K562 (cell line): Measurements from ENCODE around the gene RANBP3. TPM values are rescaled to one million over a fixed set of nuclear protein-coding genes. Genes with fewer than 3 reads are reported as not detected.

Experiments
- ATAC-seq: fragments of 200-7000 bp; cut with Tn5 transposase; 3 replicates; pipeline ENCODE4 v1.9.1; 2020; ENCODE audit warnings: moderate library complexity
- BruUV-seq: library from RNA; stranded (reverse); fragments of 400-500 nt; replicated peaks from 2 replicates; lab custom pipeline; 2021; lab: Mats Ljungman, UMichigan
- CTCF ChIA-PET: fragments of 300-600 bp; formaldehyde crosslinking; extraction: SDS; loops from one replicate; lab custom pipeline; 2021; ENCODE audit warnings: low intra/inter-chr PET ratio; lab: Yijun Ruan, JAX
- POLR2A ChIA-PET: fragments of 300-600, 350-650 bp; sonication (Branson Sonifier 250); formaldehyde crosslinking; extraction: SDS; loops from one replicate; lab custom pipeline; 2021; ENCODE audit warnings: antibody characterized with exemption, inconsistent platforms; lab: Yijun Ruan, JAX
- DNase-seq, 4 experiments: peaks; one replicate each; pipeline versions ENCODE4 v3.0.0 to v3.0.0-alpha.2; 2011 to 2018; ENCODE audit warnings: low spot score in 3 of 4, mixed read lengths in 3 of 4; ENCODE audit errors: extremely low read depth in 1 of 4
- FAIRE-seq: peaks from 2 replicates; lab custom pipeline; 2011; peaks lifted over from hg19 to GRCh38; lab: Jason Lieb, UNC
- H2AFZ ChIP-seq: 2 replicates; pipeline ENCODE4 v1.6.0; 2011; ENCODE audit warnings: low read depth, low read length, control low read depth, inconsistent platforms
- H3K27ac ChIP-seq: fragments of 200-600 bp; 3 replicates; pipeline ENCODE4 v1.8.0; 2011; ENCODE audit warnings: low read depth, mild to moderate bottlenecking, control low read depth, inconsistent platforms, low read length, moderate library complexity, mixed read lengths; ENCODE audit errors: extremely low read depth
- H3K27me3 ChIP-seq, 2 experiments: fragments of 300-600 bp in 1 of 2; 2 replicates in 1 of 2; 3 replicates in 1 of 2; pipeline versions ENCODE4 v1.6.0 to v1.8.0; 2011; ENCODE audit warnings: inconsistent platforms in 2 of 2, low read length in 2 of 2, mild to moderate bottlenecking in 1 of 2, mixed read lengths in 1 of 2, moderate library complexity in 1 of 2; ENCODE audit not compliant: control insufficient read depth in 2 of 2, insufficient read depth in 2 of 2
- H3K36me3 ChIP-seq: fragments of 300-600 bp; 3 replicates; pipeline ENCODE4 v1.8.0; 2011; ENCODE audit warnings: mild to moderate bottlenecking, low read length, inconsistent platforms; ENCODE audit not compliant: control insufficient read depth, insufficient read depth
- H3K4me1 ChIP-seq, 2 experiments: fragments of 200-600 bp in 1 of 2; replicated peaks in 1 of 2; 2 replicates in 1 of 2; 3 replicates in 1 of 2; pipeline versions ENCODE4 v1.5.1 to v1.8.0; 2011; ENCODE audit warnings: inconsistent platforms in 2 of 2, low read length in 2 of 2, mild to moderate bottlenecking in 1 of 2, mixed read lengths in 1 of 2, moderate library complexity in 1 of 2; ENCODE audit not compliant: control insufficient read depth in 2 of 2, insufficient read depth in 2 of 2
- H3K4me2 ChIP-seq: 2 replicates; pipeline ENCODE4 v1.6.1; 2011; ENCODE audit warnings: low read length, control low read depth, inconsistent platforms, mixed read lengths; ENCODE audit not compliant: insufficient read depth
- H3K4me3 ChIP-seq: fragments of 200-600 bp; sonication (generic), shearing (Covaris generic); 2 replicates; pipeline ENCODE4 v1.5.1; 2016; ENCODE audit warnings: control low read depth, inconsistent platforms
- H3K79me2 ChIP-seq: fragments of 200-600 bp; 3 replicates; pipeline ENCODE4 v1.8.0; 2011; ENCODE audit warnings: low read length, inconsistent platforms; ENCODE audit not compliant: control insufficient read depth, insufficient read depth
- H3K9ac ChIP-seq, 2 experiments: 2 replicates each; pipeline versions ENCODE4 v1.6.0 to v1.6.1; 2011; ENCODE audit warnings: low read depth in 2 of 2, low read length in 2 of 2, control low read depth in 1 of 2, inconsistent platforms in 1 of 2, mild to moderate bottlenecking in 1 of 2, mixed read lengths in 1 of 2; ENCODE audit not compliant: insufficient read depth in 1 of 2
- H3K9me1 ChIP-seq: one replicate; pipeline ENCODE4 v1.6.0; 2011; ENCODE audit warnings: inconsistent platforms, mild to moderate bottlenecking, low read length, moderate library complexity; ENCODE audit not compliant: control insufficient read depth, insufficient read depth
- H3K9me3 ChIP-seq: replicated peaks from 2 replicates; pipeline ENCODE4 v1.5.1; 2011; ENCODE audit warnings: low read depth, low read length, inconsistent platforms; ENCODE audit not compliant: control insufficient read depth, insufficient read depth
- H4K20me1 ChIP-seq: replicated peaks from 2 replicates; pipeline ENCODE4 v1.6.1; 2011; ENCODE audit warnings: low read length, inconsistent platforms, mixed read lengths; ENCODE audit not compliant: control insufficient read depth, insufficient read depth
- ARID1B ChIP-seq: fragments of 450-650 bp; IDR thresholded peaks from 2 replicates; pipeline ENCODE4 v1.6.1; 2016; ENCODE audit warnings: antibody characterized with exemption, mild to moderate bottlenecking, inconsistent platforms
- CHD1 ChIP-seq: fragments of 200-600 bp; sonication (generic); IDR thresholded peaks from one replicate; pipeline ENCODE4 v1.6.1; 2012; ENCODE audit warnings: mild to moderate bottlenecking, moderate library complexity, low read length, inconsistent platforms
- MLLT1 ChIP-seq, 2 experiments: fragments of 450-650 bp; IDR thresholded peaks; 2 replicates each; pipeline ENCODE4 v1.6.1; 2016
- NFRKB ChIP-seq: fragments of 450-650 bp; IDR thresholded peaks from 2 replicates; pipeline ENCODE4 v1.6.1; 2016; ENCODE audit warnings: low read depth
- RBM22 ChIP-seq: fragments of 200-400 bp; formaldehyde crosslinking; IDR thresholded peaks from 2 replicates; pipeline ENCODE4 v1.6.1; 2018; ENCODE audit warnings: low read length, low read depth; ENCODE audit not compliant: poor library complexity, severe bottlenecking
- SMARCA4 ChIP-seq: fragments of 450-650 bp; IDR thresholded peaks from 2 replicates; pipeline ENCODE4 v1.6.1; 2016
- SMARCA5 ChIP-seq: fragments of 450-650 bp; IDR thresholded peaks from 2 replicates; pipeline ENCODE4 v1.6.1; 2016
- ZNF316 ChIP-seq: fragments of 450-650 bp; IDR thresholded peaks from 2 replicates; pipeline ENCODE4 v1.6.1; 2016
- ZNF766 ChIP-seq: fragments of 200-800 bp; sonication (Bioruptor generic); conservative IDR thresholded peaks from 2 replicates; pipeline ENCODE4 v1.6.1; 2016; ENCODE audit warnings: missing genetic modification characterization, missing compliant biosample characterization
- WGBS: fragments of 100-300 bp; shearing (Covaris generic); methylation state at CpG from one replicate; pipeline ENCODE4 v1.1.6; 2016; ENCODE audit warnings: low coverage, mixed read lengths; ENCODE audit not compliant: insufficient coverage; ENCODE audit errors: missing lambda C conversion rate; 5-methylcytosine and 5-hydroxymethylcytosine counted together
- in situ Hi-C: fragments of 300-500 bp; cut with MboI; formaldehyde crosslinking; loops from 4 replicates; pipeline ENCODE4 v1.15.0; 2018; ENCODE audit warnings: inconsistent platforms, mixed read lengths
- intact Hi-C: fragments of 100-400 bp; cut with micrococcal nuclease; formaldehyde crosslinking; loops from 2 replicates; pipeline ENCODE4 v1.14.2; 2022
- polyA plus RNA-seq, 8 experiments: library from polyadenylated mRNA; depleted of rRNA in 4 of 8; stranded (reverse) in 5 of 8; unstranded in 3 of 8; fragments of >200 nt; fragmentation: Nextera tagmentation in 2 of 8; fragmentation: Illumina TruSeq in 1 of 8; extraction: Ambion mirVana in 2 of 8; extraction: Trizol in 1 of 8; gene quantifications; 2 replicates each; pipeline versions ENCODE4 v1.2.1 to v1.2.3, GENCODE V29; 2011 to 2014; ENCODE audit warnings: inconsistent platforms in 1 of 8, missing spikeins in 1 of 8
- total RNA-seq, 7 experiments: library from RNA; depleted of rRNA in 6 of 7; stranded (reverse); fragments of >200 nt in 6 of 7; fragmentation: Illumina TruSeq in 2 of 7; extraction: Trizol in 2 of 7; gene quantifications; 2 replicates each; pipeline versions ENCODE4 v1.2.1 to v1.2.3, GENCODE V29; 2011 to 2021; ENCODE audit warnings: low replicate concordance in 1 of 7
- TF ChIP-seq, protein P1 (sequence below): fragments of 200-600 bp; sonication (generic); IDR thresholded peaks from one replicate; pipeline ENCODE4 v1.6.1; 2012; ENCODE audit warnings: mild to moderate bottlenecking, low read depth, low read length, inconsistent platforms

The RANBP3 gene
- total and polyA plus RNA-seq, 9 of the 15 experiments (the other 6 are each of a cell fraction or from before 2014, with no cell fraction given), result 0.90 to 95.1 (median 63.2) TPM

- Histone ChIP-seq H3K4me1 (peaks cover 4 to 25% of the 10 kb centered on the region in 2 experiments; a peak in 4 of 5 replicates), H3K79me2 (peaks cover 43% of the 10 kb centered on the region), H3K36me3 (peaks cover 28% of the 10 kb centered on the region; the same call in 2 of the 3 replicates), H3K9me1 (no peaks in the 10 kb centered on the region), H2AFZ (peak overlapping the region; percentile 98), H3K9ac (peak overlapping the region; percentile 98 to 100), H4K20me1 (peaks cover 12% of the 10 kb centered on the region), H3K27me3 (no peaks in the 10 kb centered on the region), H3K27ac (peak overlapping the region; percentile 96), H3K4me3 (peak overlapping the region; percentile 90), H3K4me2 (peak overlapping the region; percentile 97), H3K9me3 (no peaks in the 10 kb centered on the region)
- DNase-seq (peak; percentile 32 to 56 (median 42)), ATAC-seq (no peak), FAIRE-seq (peak; percentile 55)
- POLR2A ChIA-PET, result interaction anchor here (0.5 to 3.1 kb wide), 12 partner anchors 11 to 212 kb away, joined by 3 to 28 read pairs (median 4); partner anchors contain the start of genes CATSPERD, DUS3L and LONP1
- TSS peak; percentile 67 for BruUV-seq
- under 1% methylated on average over 20 of the region's 27 CpGs for WGBS
- CTCF ChIA-PET, result no interaction called here
- intact Hi-C loops (no loop called here), in situ Hi-C loops (no loop called here)
- TF ChIP-seq NFRKB (peak; percentile 76; the same call in 1 of the 2 replicates), ZNF316 (0 out of 2 replicates have a peak, but pooled peaks have one; percentile 2), MLLT1 (IDR thresholded peaks at IDR 0.05) (peak in 1 of 2 experiments; percentile 38; a peak in 1 of 4 replicates), RBM22 (peak; percentile 47), SMARCA5 (peak; percentile 58), CHD1 (peak; percentile 21), ARID1B (0 out of 2 replicates have a peak, but pooled peaks have one; percentile 13), SMARCA4 (peak; percentile 25; the same call in 1 of the 2 replicates), ZNF766 (CRISPR knock-in tag) (no peak)
- TF ChIP-seq, protein P1, sequence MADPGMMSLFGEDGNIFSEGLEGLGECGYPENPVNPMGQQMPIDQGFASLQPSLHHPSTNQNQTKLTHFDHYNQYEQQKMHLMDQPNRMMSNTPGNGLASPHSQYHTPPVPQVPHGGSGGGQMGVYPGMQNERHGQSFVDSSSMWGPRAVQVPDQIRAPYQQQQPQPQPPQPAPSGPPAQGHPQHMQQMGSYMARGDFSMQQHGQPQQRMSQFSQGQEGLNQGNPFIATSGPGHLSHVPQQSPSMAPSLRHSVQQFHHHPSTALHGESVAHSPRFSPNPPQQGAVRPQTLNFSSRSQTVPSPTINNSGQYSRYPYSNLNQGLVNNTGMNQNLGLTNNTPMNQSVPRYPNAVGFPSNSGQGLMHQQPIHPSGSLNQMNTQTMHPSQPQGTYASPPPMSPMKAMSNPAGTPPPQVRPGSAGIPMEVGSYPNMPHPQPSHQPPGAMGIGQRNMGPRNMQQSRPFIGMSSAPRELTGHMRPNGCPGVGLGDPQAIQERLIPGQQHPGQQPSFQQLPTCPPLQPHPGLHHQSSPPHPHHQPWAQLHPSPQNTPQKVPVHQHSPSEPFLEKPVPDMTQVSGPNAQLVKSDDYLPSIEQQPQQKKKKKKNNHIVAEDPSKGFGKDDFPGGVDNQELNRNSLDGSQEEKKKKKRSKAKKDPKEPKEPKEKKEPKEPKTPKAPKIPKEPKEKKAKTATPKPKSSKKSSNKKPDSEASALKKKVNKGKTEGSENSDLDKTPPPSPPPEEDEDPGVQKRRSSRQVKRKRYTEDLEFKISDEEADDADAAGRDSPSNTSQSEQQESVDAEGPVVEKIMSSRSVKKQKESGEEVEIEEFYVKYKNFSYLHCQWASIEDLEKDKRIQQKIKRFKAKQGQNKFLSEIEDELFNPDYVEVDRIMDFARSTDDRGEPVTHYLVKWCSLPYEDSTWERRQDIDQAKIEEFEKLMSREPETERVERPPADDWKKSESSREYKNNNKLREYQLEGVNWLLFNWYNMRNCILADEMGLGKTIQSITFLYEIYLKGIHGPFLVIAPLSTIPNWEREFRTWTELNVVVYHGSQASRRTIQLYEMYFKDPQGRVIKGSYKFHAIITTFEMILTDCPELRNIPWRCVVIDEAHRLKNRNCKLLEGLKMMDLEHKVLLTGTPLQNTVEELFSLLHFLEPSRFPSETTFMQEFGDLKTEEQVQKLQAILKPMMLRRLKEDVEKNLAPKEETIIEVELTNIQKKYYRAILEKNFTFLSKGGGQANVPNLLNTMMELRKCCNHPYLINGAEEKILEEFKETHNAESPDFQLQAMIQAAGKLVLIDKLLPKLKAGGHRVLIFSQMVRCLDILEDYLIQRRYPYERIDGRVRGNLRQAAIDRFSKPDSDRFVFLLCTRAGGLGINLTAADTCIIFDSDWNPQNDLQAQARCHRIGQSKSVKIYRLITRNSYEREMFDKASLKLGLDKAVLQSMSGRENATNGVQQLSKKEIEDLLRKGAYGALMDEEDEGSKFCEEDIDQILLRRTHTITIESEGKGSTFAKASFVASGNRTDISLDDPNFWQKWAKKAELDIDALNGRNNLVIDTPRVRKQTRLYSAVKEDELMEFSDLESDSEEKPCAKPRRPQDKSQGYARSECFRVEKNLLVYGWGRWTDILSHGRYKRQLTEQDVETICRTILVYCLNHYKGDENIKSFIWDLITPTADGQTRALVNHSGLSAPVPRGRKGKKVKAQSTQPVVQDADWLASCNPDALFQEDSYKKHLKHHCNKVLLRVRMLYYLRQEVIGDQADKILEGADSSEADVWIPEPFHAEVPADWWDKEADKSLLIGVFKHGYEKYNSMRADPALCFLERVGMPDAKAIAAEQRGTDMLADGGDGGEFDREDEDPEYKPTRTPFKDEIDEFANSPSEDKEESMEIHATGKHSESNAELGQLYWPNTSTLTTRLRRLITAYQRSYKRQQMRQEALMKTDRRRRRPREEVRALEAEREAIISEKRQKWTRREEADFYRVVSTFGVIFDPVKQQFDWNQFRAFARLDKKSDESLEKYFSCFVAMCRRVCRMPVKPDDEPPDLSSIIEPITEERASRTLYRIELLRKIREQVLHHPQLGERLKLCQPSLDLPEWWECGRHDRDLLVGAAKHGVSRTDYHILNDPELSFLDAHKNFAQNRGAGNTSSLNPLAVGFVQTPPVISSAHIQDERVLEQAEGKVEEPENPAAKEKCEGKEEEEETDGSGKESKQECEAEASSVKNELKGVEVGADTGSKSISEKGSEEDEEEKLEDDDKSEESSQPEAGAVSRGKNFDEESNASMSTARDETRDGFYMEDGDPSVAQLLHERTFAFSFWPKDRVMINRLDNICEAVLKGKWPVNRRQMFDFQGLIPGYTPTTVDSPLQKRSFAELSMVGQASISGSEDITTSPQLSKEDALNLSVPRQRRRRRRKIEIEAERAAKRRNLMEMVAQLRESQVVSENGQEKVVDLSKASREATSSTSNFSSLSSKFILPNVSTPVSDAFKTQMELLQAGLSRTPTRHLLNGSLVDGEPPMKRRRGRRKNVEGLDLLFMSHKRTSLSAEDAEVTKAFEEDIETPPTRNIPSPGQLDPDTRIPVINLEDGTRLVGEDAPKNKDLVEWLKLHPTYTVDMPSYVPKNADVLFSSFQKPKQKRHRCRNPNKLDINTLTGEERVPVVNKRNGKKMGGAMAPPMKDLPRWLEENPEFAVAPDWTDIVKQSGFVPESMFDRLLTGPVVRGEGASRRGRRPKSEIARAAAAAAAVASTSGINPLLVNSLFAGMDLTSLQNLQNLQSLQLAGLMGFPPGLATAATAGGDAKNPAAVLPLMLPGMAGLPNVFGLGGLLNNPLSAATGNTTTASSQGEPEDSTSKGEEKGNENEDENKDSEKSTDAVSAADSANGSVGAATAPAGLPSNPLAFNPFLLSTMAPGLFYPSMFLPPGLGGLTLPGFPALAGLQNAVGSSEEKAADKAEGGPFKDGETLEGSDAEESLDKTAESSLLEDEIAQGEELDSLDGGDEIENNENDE, result no peak
Measured at GRCh38 chr19:5903056-5903623, 74.8 kb downstream of the RANBP3 start.
